Activated CD4-positive, alpha-beta memory T cell treated with anti-CD3 and anti-CD28 coated beads for 36 hours (primary cell): ENCODE results near the gene FRMD4A. TPM values are rescaled to one million over a fixed set of nuclear protein-coding genes. Genes with fewer than 3 reads are reported as not detected.

Source experiments
- CTCF ChIA-PET: fragments of 350-600 bp; sonication (Branson Sonifier 250); formaldehyde crosslinking; loops from one replicate; lab custom pipeline; 2021; ENCODE audit warnings: antibody characterized with exemption, inconsistent platforms; lab: Charles Lee
- POLR2A ChIA-PET: fragments of 350-600 bp; sonication (Branson Sonifier 250); formaldehyde crosslinking; loops from one replicate; lab custom pipeline; 2021; ENCODE audit warnings: antibody characterized with exemption; lab: Charles Lee
- DNase-seq: peaks from one replicate; pipeline ENCODE4 v3.0.0-alpha.2; 2020
- H3K27ac Mint-ChIP-seq: one replicate; pipeline ENCODE4 v1.8.0; 2021; ENCODE audit warnings: mixed read lengths
- H3K27me3 Mint-ChIP-seq: one replicate; pipeline ENCODE4 v1.8.0; 2021; ENCODE audit warnings: mixed read lengths
- H3K36me3 Mint-ChIP-seq: one replicate; pipeline ENCODE4 v1.8.0; 2021; ENCODE audit warnings: mixed read lengths
- H3K4me1 Mint-ChIP-seq: one replicate; pipeline ENCODE4 v1.8.0; 2021; ENCODE audit warnings: low read depth, mixed read lengths
- H3K4me3 Mint-ChIP-seq: one replicate; pipeline ENCODE4 v1.8.0; 2021; ENCODE audit warnings: mild to moderate bottlenecking, mixed read lengths
- H3K9me3 Mint-ChIP-seq: one replicate; pipeline ENCODE4 v1.8.0; 2021; ENCODE audit warnings: mixed read lengths
- intact Hi-C: fragments of 100-400 bp; cut with micrococcal nuclease; formaldehyde crosslinking; loops from one replicate; pipeline ENCODE4 v1.15.1; 2023
- total RNA-seq, 2 experiments: library from RNA; stranded (reverse); gene quantifications; one replicate each; pipeline ENCODE4 v1.2.3, GENCODE V29; 2021

Gene FRMD4A
- total RNA-seq, 2 experiments from 2014 or later: 0.31 to 1.7 TPM

GRCh38 chr10:14192746-14193145, 138.0 kb downstream of the FRMD4A start:
- no peaks in the 10 kb centered on the region for H3K36me3 Mint-ChIP-seq
- H3K27me3 Mint-ChIP-seq: peaks cover 31% of the 10 kb centered on the region
- intact Hi-C loops: no loop called here

GRCh38 chr10:14191871-14192270, 138.9 kb downstream of the FRMD4A start:
- DNase-seq: no peak
- no peaks in the 10 kb centered on the region for H3K4me1 Mint-ChIP-seq
- ChIA-PET CTCF (interaction anchor here (1.2 kb wide), 1 partner anchor 9 kb away, joined by 3 read pairs; no protein-coding TSS in a partner anchor), POLR2A (interaction anchor here (0.6 kb wide), 1 partner anchor 12 kb away, joined by 3 read pairs; no protein-coding TSS in a partner anchor)
- H3K27ac Mint-ChIP-seq: no peak overlapping the region
- H3K9me3 Mint-ChIP-seq: no peaks in the 10 kb centered on the region
- H3K4me3 Mint-ChIP-seq: no peak overlapping the region
- intact Hi-C loops: no loop called here
- peaks cover 27% of the 10 kb centered on the region for H3K27me3 Mint-ChIP-seq
- H3K36me3 Mint-ChIP-seq: no peaks in the 10 kb centered on the region

More at GRCh38 chr10:14192746-14193145, 138.0 kb downstream of the FRMD4A start:
- POLR2A ChIA-PET: interaction anchor here (0.6 kb wide), 1 partner anchor 12 kb away, joined by 3 read pairs; no protein-coding TSS in a partner anchor
- no peaks in the 10 kb centered on the region for H3K9me3 Mint-ChIP-seq
- CTCF ChIA-PET: interaction anchor here (1.2 kb wide), 1 partner anchor 8 kb away, joined by 3 read pairs; no protein-coding TSS in a partner anchor
- no peak overlapping the region for H3K27ac Mint-ChIP-seq
- no peak overlapping the region for H3K4me3 Mint-ChIP-seq
- no peak for DNase-seq
- H3K4me1 Mint-ChIP-seq: no peaks in the 10 kb centered on the region

GRCh38 chr10:14191407-14191806, 139.3 kb downstream of the FRMD4A start:
- ChIA-PET CTCF (no interaction called here), POLR2A (no interaction called here)
- H3K36me3 Mint-ChIP-seq: no peaks in the 10 kb centered on the region
- no peaks in the 10 kb centered on the region for H3K9me3 Mint-ChIP-seq
- DNase-seq: no peak
- H3K27me3 Mint-ChIP-seq: peaks cover 25% of the 10 kb centered on the region
- no peak overlapping the region for H3K4me3 Mint-ChIP-seq
- H3K27ac Mint-ChIP-seq: no peak overlapping the region
- intact Hi-C loops: no loop called here
- peaks cover 2% of the 10 kb centered on the region for H3K4me1 Mint-ChIP-seq

GRCh38 chr10:14190702-14191101, 140.0 kb downstream of the FRMD4A start:
- intact Hi-C loops: no loop called here
- CTCF ChIA-PET: no interaction called here

GRCh38 chr10:14186245-14186644, 144.5 kb downstream of the FRMD4A start:
- ChIA-PET CTCF (interaction anchor here (0.6 to 4.5 kb wide), 4 partner anchors 10 to 1047 kb away, joined by 3 to 50 read pairs (median 4); no protein-coding TSS in a partner anchor), POLR2A (interaction anchor here (0.6 to 2.0 kb wide), 20 partner anchors 12 to 988 kb away, joined by 3 to 17 read pairs (median 5); partner anchors contain the start of genes CDNF, HSPA14, MSANTD7 and SUV39H2)
- no peak overlapping the region for H3K4me3 Mint-ChIP-seq
- intact Hi-C loops: loop anchor here (5.0 to 10.0 kb wide), 3 partner anchors 379 to 769 kb away; partner anchors contain the start of genes DCLRE1C and MEIG1
- peaks cover 29% of the 10 kb centered on the region for H3K27me3 Mint-ChIP-seq
- H3K36me3 Mint-ChIP-seq: peaks cover 5% of the 10 kb centered on the region
- H3K4me1 Mint-ChIP-seq: peaks cover 32% of the 10 kb centered on the region
- H3K27ac Mint-ChIP-seq: no peak overlapping the region
- no peak for DNase-seq
- peaks cover 2% of the 10 kb centered on the region for H3K9me3 Mint-ChIP-seq

More at GRCh38 chr10:14190702-14191101, 140.0 kb downstream of the FRMD4A start:
- DNase-seq: no peak
- Mint-ChIP-seq H3K4me1 (peaks cover 7% of the 10 kb centered on the region), H3K27ac (no peak overlapping the region), H3K9me3 (no peaks in the 10 kb centered on the region), H3K27me3 (peaks cover 20% of the 10 kb centered on the region), H3K36me3 (no peaks in the 10 kb centered on the region), H3K4me3 (no peak overlapping the region)
- POLR2A ChIA-PET: interaction anchor here (0.6 kb wide), 1 partner anchor 30 kb away, joined by 5 read pairs; no protein-coding TSS in a partner anchor

GRCh38 chr10:14185316-14186045, 145.2 kb downstream of the FRMD4A start:
- ChIA-PET CTCF (interaction anchor here (0.8 to 4.5 kb wide), 6 partner anchors 11 to 403 kb away, joined by 3 to 50 read pairs (median 3); no protein-coding TSS in a partner anchor), POLR2A (interaction anchor here (0.6 to 2.3 kb wide), 33 partner anchors 11 to 884 kb away, joined by 3 to 17 read pairs (median 4); partner anchors contain the start of genes CDNF, HSPA14, MEIG1 and MSANTD7)
- Mint-ChIP-seq H3K27me3 (peaks cover 31% of the 10 kb centered on the region), H3K4me1 (peaks cover 32% of the 10 kb centered on the region), H3K9me3 (peaks cover 2% of the 10 kb centered on the region), H3K27ac (peak overlapping the region; percentile 98), H3K4me3 (peak overlapping the region; percentile 74), H3K36me3 (peaks cover 5% of the 10 kb centered on the region)
- DNase-seq: peak; percentile 77
- intact Hi-C loops: loop anchor here (1.0 to 10.0 kb wide), 8 partner anchors 176 to 769 kb away; partner anchors contain the start of genes CDNF, DCLRE1C, HSPA14 and MEIG1

GRCh38 chr10:14184841-14185315, 145.8 kb downstream of the FRMD4A start:
- H3K4me3 Mint-ChIP-seq: peak overlapping the region; percentile 74
- peaks cover 37% of the 10 kb centered on the region for H3K27me3 Mint-ChIP-seq
- peaks cover 32% of the 10 kb centered on the region for H3K4me1 Mint-ChIP-seq
- H3K36me3 Mint-ChIP-seq: peaks cover 5% of the 10 kb centered on the region
- intact Hi-C loops: loop anchor here (1.0 to 10.0 kb wide), 9 partner anchors 176 to 770 kb away; partner anchors contain the start of genes CDNF, DCLRE1C, HSPA14 and MEIG1
- H3K27ac Mint-ChIP-seq: peak overlapping the region; percentile 98
- H3K9me3 Mint-ChIP-seq: peaks cover 2% of the 10 kb centered on the region
- CTCF ChIA-PET: interaction anchor here (0.7 to 4.5 kb wide), 7 partner anchors 11 to 525 kb away, joined by 3 to 50 read pairs (median 3); no protein-coding TSS in a partner anchor
- POLR2A ChIA-PET: interaction anchor here (0.6 to 2.3 kb wide), 24 partner anchors 11 to 883 kb away, joined by 3 to 17 read pairs (median 4); partner anchors contain the start of genes CDNF, HSPA14, MEIG1 and MSANTD7
- peak; percentile 79 for DNase-seq

- H3K27ac Mint-ChIP-seq: no peak overlapping the region
- peaks cover 2% of the 10 kb centered on the region for H3K9me3 Mint-ChIP-seq
- no peak for DNase-seq
- H3K27me3 Mint-ChIP-seq: peaks cover 43% of the 10 kb centered on the region
- no peak overlapping the region for H3K4me3 Mint-ChIP-seq
- CTCF ChIA-PET: no interaction called here
- intact Hi-C loops: loop anchor here (5.0 to 10.0 kb wide), 3 partner anchors 382 to 772 kb away; partner anchors contain the start of genes DCLRE1C and MEIG1
- peaks cover 5% of the 10 kb centered on the region for H3K36me3 Mint-ChIP-seq
- H3K4me1 Mint-ChIP-seq: peaks cover 32% of the 10 kb centered on the region
- POLR2A ChIA-PET: interaction anchor here (1.6 kb wide), 1 partner anchor 9 kb away, joined by 4 read pairs; no protein-coding TSS in a partner anchor
These were observed 147.9 kb downstream of the FRMD4A start for GRCh38 chr10:14182781-14183180.

GRCh38 chr10:14181567-14181936, 149.2 kb downstream of the FRMD4A start:
- ChIA-PET POLR2A (no interaction called here), CTCF (interaction anchor here (1.0 to 1.3 kb wide), 3 partner anchors 16 to 577 kb away, joined by 3 to 5 read pairs (median 3); no protein-coding TSS in a partner anchor)
- DNase-seq: no peak
- Mint-ChIP-seq H3K27me3 (peaks cover 49% of the 10 kb centered on the region), H3K4me3 (no peak overlapping the region), H3K4me1 (peaks cover 31% of the 10 kb centered on the region), H3K36me3 (peaks cover 5% of the 10 kb centered on the region), H3K9me3 (peaks cover 2% of the 10 kb centered on the region), H3K27ac (no peak overlapping the region)
- intact Hi-C loops: loop anchor here (5.0 to 10.0 kb wide), 3 partner anchors 383 to 773 kb away; partner anchors contain the start of genes DCLRE1C and MEIG1

- DNase-seq: no peak
- ChIA-PET POLR2A (interaction anchor here (0.8 kb wide), 1 partner anchor 11 kb away, joined by 3 read pairs; no protein-coding TSS in a partner anchor), CTCF (interaction anchor here (1.0 to 1.3 kb wide), 3 partner anchors 16 to 576 kb away, joined by 3 to 5 read pairs (median 3); no protein-coding TSS in a partner anchor)
- peaks cover 5% of the 10 kb centered on the region for H3K36me3 Mint-ChIP-seq
- H3K27ac Mint-ChIP-seq: no peak overlapping the region
- peaks cover 52% of the 10 kb centered on the region for H3K27me3 Mint-ChIP-seq
- H3K4me3 Mint-ChIP-seq: no peak overlapping the region
- H3K9me3 Mint-ChIP-seq: peaks cover 2% of the 10 kb centered on the region
- intact Hi-C loops: loop anchor here (5.0 to 10.0 kb wide), 3 partner anchors 384 to 774 kb away; partner anchors contain the start of genes DCLRE1C and MEIG1
- H3K4me1 Mint-ChIP-seq: peaks cover 27% of the 10 kb centered on the region
These were observed 149.7 kb downstream of the FRMD4A start for GRCh38 chr10:14180911-14181566.

GRCh38 chr10:14179251-14179650, 151.5 kb downstream of the FRMD4A start:
- peaks cover 13% of the 10 kb centered on the region for H3K4me1 Mint-ChIP-seq
- no peak overlapping the region for H3K4me3 Mint-ChIP-seq
- no peak overlapping the region for H3K27ac Mint-ChIP-seq
- H3K36me3 Mint-ChIP-seq: no peaks in the 10 kb centered on the region
- ChIA-PET CTCF (no interaction called here), POLR2A (no interaction called here)
- no peaks in the 10 kb centered on the region for H3K9me3 Mint-ChIP-seq
- peaks cover 58% of the 10 kb centered on the region for H3K27me3 Mint-ChIP-seq
- no peak for DNase-seq
- intact Hi-C loops: no loop called here
